Stimulated activated naive CD8-positive, alpha-beta T cell treated with anti-CD3 and anti-CD28 coated beads, Interleukin-15, Interleukin-2, amounts not matched to agents 100 U/mL and 50 U/mL, for 24 hours (primary cell): Measurements from ENCODE around the gene ERI3.

Experiments
- ATAC-seq: fragments of 150-1000 bp; cut with Tn5 transposase; one replicate; pipeline ENCODE4 v1.10.0; 2021
- DNase-seq: peaks from one replicate; pipeline ENCODE4 v3.0.0; 2021

The ERI3 gene

GRCh38 chr1:44261171-44261817 is 93.8 kb downstream of the ERI3 start:
- ATAC-seq: no peak

GRCh38 chr1:44260792-44261170 is 94.3 kb downstream of the ERI3 start:
- no peak for ATAC-seq
- DNase-seq: no peak

More at GRCh38 chr1:44261171-44261817, 93.8 kb downstream of the ERI3 start:
- DNase-seq: no peak

GRCh38 chr1:44259090-44259489 is 96.0 kb downstream of the ERI3 start:
- DNase-seq: no peak
- no peak for ATAC-seq

GRCh38 chr1:44256762-44257554 is 98.1 kb downstream of the ERI3 start:
- DNase-seq (no peak), ATAC-seq (no peak)

GRCh38 chr1:44254392-44254910 is 100.6 kb downstream of the ERI3 start:
- peak; percentile 89 for ATAC-seq

GRCh38 chr1:44251989-44252671 is 102.9 kb downstream of the ERI3 start:
- DNase-seq: no peak

More at GRCh38 chr1:44254392-44254910, 100.6 kb downstream of the ERI3 start:
- DNase-seq: peak; percentile 10

GRCh38 chr1:44251486-44251885 is 103.6 kb downstream of the ERI3 start:
- DNase-seq (no peak), ATAC-seq (no peak)

More at GRCh38 chr1:44251989-44252671, 102.9 kb downstream of the ERI3 start:
- no peak for ATAC-seq

- ATAC-seq: no peak
- DNase-seq: no peak
Observed at GRCh38 chr1:44250068-44250781, 104.8 kb downstream of the ERI3 start.

GRCh38 chr1:44249543-44249942 is 105.5 kb downstream of the ERI3 start:
- ATAC-seq (no peak), DNase-seq (no peak)

GRCh38 chr1:44246806-44247205 is 108.3 kb downstream of the ERI3 start:
- ATAC-seq (no peak), DNase-seq (no peak)

GRCh38 chr1:44244986-44245385 is 110.1 kb downstream of the ERI3 start:
- ATAC-seq (no peak), DNase-seq (no peak)

- ATAC-seq: no peak
- DNase-seq: no peak
Observed at GRCh38 chr1:44243782-44244495, 111.1 kb downstream of the ERI3 start.

GRCh38 chr1:44242746-44243145 is 112.3 kb downstream of the ERI3 start:
- DNase-seq (no peak), ATAC-seq (no peak)

GRCh38 chr1:44240802-44241671 is 114.0 kb downstream of the ERI3 start:
- ATAC-seq (no peak), DNase-seq (no peak)

GRCh38 chr1:44239961-44240371 is 115.1 kb downstream of the ERI3 start:
- DNase-seq: no peak
- no peak for ATAC-seq

- DNase-seq (no peak), ATAC-seq (no peak)
Observed at GRCh38 chr1:44239331-44239960, 115.6 kb downstream of the ERI3 start.

GRCh38 chr1:44238660-44239059 is 116.4 kb downstream of the ERI3 start:
- no peak for ATAC-seq
- no peak for DNase-seq

GRCh38 chr1:44237721-44238457 is 117.2 kb downstream of the ERI3 start:
- ATAC-seq (peak; percentile 83), DNase-seq (peak; percentile 60)
